HepG2 (cell line): ENCODE data around the gene PUS3. TPM values are rescaled to one million over a fixed set of nuclear protein-coding genes. Genes with fewer than 3 reads are reported as not detected.

Experiments used
- ATAC-seq: fragments of 200-7000 bp; cut with Tn5 transposase; 3 replicates; pipeline ENCODE4 v1.9.1; 2020; ENCODE audit warnings: mild to moderate bottlenecking, moderate library complexity
- BruUV-seq: library from RNA; stranded (reverse); fragments of 400-500 nt; replicated peaks from 2 replicates; lab custom pipeline; 2021; lab: Mats Ljungman, UMichigan
- CTCF ChIA-PET: fragments of 300-600 bp; formaldehyde crosslinking; extraction: SDS; loops from one replicate; lab custom pipeline; 2021; ENCODE audit warnings: low total read pairs, inconsistent platforms, low intra/inter-chr PET ratio; lab: Yijun Ruan, JAX
- POLR2A ChIA-PET: fragments of 350-600 bp; sonication (Branson Sonifier 250); formaldehyde crosslinking; loops from one replicate; lab custom pipeline; 2020; ENCODE audit warnings: antibody characterized with exemption, inconsistent platforms; lab: Yijun Ruan, JAX
- DNase-seq: peaks from one replicate; pipeline ENCODE4 v3.0.0-alpha.2; 2015; ENCODE audit warnings: low spot score
- FAIRE-seq: peaks from 3 replicates; lab custom pipeline; 2011; peaks lifted over from hg19 to GRCh38; lab: Jason Lieb, UNC
- H2AFZ ChIP-seq: one replicate; pipeline ENCODE4 v1.6.1; 2011; ENCODE audit warnings: low read length, inconsistent platforms
- H3K27ac ChIP-seq: fragments of 300-600 bp; 3 replicates; pipeline ENCODE4 v1.8.0; 2011; ENCODE audit warnings: mixed run types, mild to moderate bottlenecking, mixed read lengths, low read length, inconsistent platforms; ENCODE audit not compliant: insufficient read depth; ENCODE audit errors: extremely low read length
- H3K27me3 ChIP-seq, 2 experiments: fragments of 200-600 bp in 1 of 2; 2 replicates in 1 of 2; 3 replicates in 1 of 2; pipeline versions ENCODE4 v1.6.0 to v1.8.0; 2011; ENCODE audit warnings: low read length in 2 of 2, mild to moderate bottlenecking in 2 of 2, moderate library complexity in 2 of 2, inconsistent platforms in 1 of 2; ENCODE audit not compliant: insufficient read depth in 2 of 2, control insufficient read depth in 1 of 2
- H3K36me3 ChIP-seq, 2 experiments: fragments of 200-600 bp in 1 of 2; replicated peaks in 1 of 2; 2 replicates in 1 of 2; 3 replicates in 1 of 2; pipeline versions ENCODE4 v1.5.1 to v1.8.0; 2011; ENCODE audit warnings: low read length in 2 of 2, inconsistent platforms in 1 of 2; ENCODE audit not compliant: insufficient read depth in 2 of 2, control insufficient read depth in 1 of 2
- H3K4me1 ChIP-seq: 2 replicates; pipeline ENCODE4 v1.5.1; 2012; ENCODE audit warnings: low read length, inconsistent platforms; ENCODE audit not compliant: insufficient read depth
- H3K4me2 ChIP-seq: 2 replicates; pipeline ENCODE4 v1.6.0; 2011; ENCODE audit warnings: low read depth, low read length, inconsistent platforms
- H3K4me3 ChIP-seq, 3 experiments: fragments of 200-600 bp in 1 of 3; sonication (generic), shearing (Covaris generic) in 1 of 3; replicated peaks in 1 of 3; 2 replicates each; pipeline ENCODE4 v1.5.1; 2011 to 2016; ENCODE audit warnings: low read length in 3 of 3, inconsistent platforms in 2 of 3, low read depth in 2 of 3, mild to moderate bottlenecking in 2 of 3, control low read depth in 1 of 3, mixed read lengths in 1 of 3; ENCODE audit not compliant: insufficient read depth in 1 of 3
- H3K79me2 ChIP-seq: one replicate; pipeline ENCODE4 v1.6.1; 2011; ENCODE audit warnings: low read length, inconsistent platforms; ENCODE audit not compliant: insufficient read depth
- H3K9ac ChIP-seq: 2 replicates; pipeline ENCODE4 v1.6.0; 2011; ENCODE audit warnings: mild to moderate bottlenecking, low read depth, low read length, inconsistent platforms; ENCODE audit not compliant: insufficient read depth
- H3K9me3 ChIP-seq: 2 replicates; pipeline ENCODE4 v1.5.1; 2012; ENCODE audit warnings: mild to moderate bottlenecking, low read length
- H4K20me1 ChIP-seq: 2 replicates; pipeline ENCODE4 v1.6.0; 2011; ENCODE audit warnings: inconsistent platforms, mild to moderate bottlenecking, low read length, moderate library complexity; ENCODE audit not compliant: insufficient read depth
- AFF4 ChIP-seq: sonication (generic); formaldehyde crosslinking; IDR thresholded peaks from 2 replicates; pipeline ENCODE4 v1.4.0; 2020; ENCODE audit warnings: missing genetic modification reagents
- ATF6 ChIP-seq: sonication (generic); formaldehyde crosslinking; conservative IDR thresholded peaks from 2 replicates; pipeline ENCODE4 v1.4.0; 2020; ENCODE audit warnings: missing genetic modification reagents
- CHCHD3 ChIP-seq: sonication (generic); formaldehyde crosslinking; IDR thresholded peaks from 2 replicates; pipeline ENCODE4 v1.8.0; 2022; ENCODE audit warnings: mild to moderate bottlenecking, missing genetic modification reagents, moderate library complexity
- DR1 ChIP-seq: sonication (generic); formaldehyde crosslinking; IDR thresholded peaks from 2 replicates; pipeline ENCODE4 v1.8.0; 2021; ENCODE audit warnings: mild to moderate bottlenecking, missing genetic modification reagents, inconsistent platforms
- HDAC2 ChIP-seq: sonication (generic); formaldehyde crosslinking; IDR thresholded peaks from 2 replicates; pipeline ENCODE4 v1.4.0; 2020; ENCODE audit warnings: missing genetic modification reagents
- HNRNPK ChIP-seq: fragments of 200-400 bp; formaldehyde crosslinking; IDR thresholded peaks from 2 replicates; pipeline ENCODE4 v1.6.1; 2018; ENCODE audit warnings: low read length, low read depth, moderate library complexity, mild to moderate bottlenecking; ENCODE audit not compliant: poor library complexity, severe bottlenecking
- MXI1 ChIP-seq: IDR thresholded peaks from 3 replicates; pipeline ENCODE4 v1.6.1; 2012; ENCODE audit warnings: low read depth, low read length, inconsistent platforms, borderline replicate concordance
- PREB ChIP-seq: sonication (generic); formaldehyde crosslinking; IDR thresholded peaks from 2 replicates; pipeline ENCODE4 v1.4.0; 2020; ENCODE audit warnings: missing genetic modification reagents
- RFXANK ChIP-seq: IDR thresholded peaks from 2 replicates; pipeline ENCODE4 v1.6.1; 2016
- ZBTB14 ChIP-seq: sonication (generic); formaldehyde crosslinking; IDR thresholded peaks from 2 replicates; pipeline ENCODE4 v1.4.0; 2020; ENCODE audit warnings: missing genetic modification reagents
- ZBTB26 ChIP-seq: IDR thresholded peaks from 2 replicates; pipeline ENCODE4 v1.6.1; 2016; ENCODE audit warnings: missing compliant biosample characterization, missing genetic modification reagents, borderline replicate concordance
- ZFP82 ChIP-seq: sonication (generic); formaldehyde crosslinking; IDR thresholded peaks from 2 replicates; pipeline ENCODE4 v1.5.1; 2020; ENCODE audit warnings: mild to moderate bottlenecking, missing genetic modification reagents, borderline replicate concordance
- ZFY ChIP-seq: sonication (generic); formaldehyde crosslinking; IDR thresholded peaks from 2 replicates; pipeline ENCODE4 v1.4.0; 2020; ENCODE audit warnings: missing genetic modification reagents
- ZMAT3 ChIP-seq: sonication (generic); formaldehyde crosslinking; conservative IDR thresholded peaks from 2 replicates; pipeline ENCODE4 v1.7.0; 2021; ENCODE audit warnings: missing genetic modification reagents
- ZNF136 ChIP-seq: sonication (generic); formaldehyde crosslinking; IDR thresholded peaks from 2 replicates; pipeline ENCODE4 v1.8.1; 2022; ENCODE audit warnings: low read depth, mild to moderate bottlenecking, moderate library complexity, missing genetic modification reagents
- ZNF577 ChIP-seq: sonication (generic); formaldehyde crosslinking; IDR thresholded peaks from 2 replicates; pipeline ENCODE4 v1.4.0; 2020; ENCODE audit warnings: mild to moderate bottlenecking, low read depth, missing genetic modification reagents, borderline replicate concordance
- WGBS: methylation state at CpG from one replicate; pipeline ENCODE4 v1.1.6; 2017; ENCODE audit warnings: low lambda C conversion rate; 5-methylcytosine and 5-hydroxymethylcytosine counted together
- in situ Hi-C: cut with HindIII; loops from 2 replicates; pipeline ENCODE4 v1.10.0; 2017; ENCODE audit warnings: low pct_unique_long_range_greater_than_20kb; ENCODE audit not compliant: extremely low pct_ligation_motif_present
- intact Hi-C: fragments of 100-400 bp; cut with micrococcal nuclease; formaldehyde crosslinking; loops from one replicate; pipeline ENCODE4 v1.10.0; 2022; ENCODE audit not compliant: unreplicated experiment
- polyA plus RNA-seq, 8 experiments: library from polyadenylated mRNA; depleted of rRNA in 3 of 8; stranded (reverse) in 7 of 8; unstranded in 1 of 8; fragments of >200 nt; fragmentation: Illumina TruSeq in 4 of 8; extraction: Trizol in 4 of 8; gene quantifications; 2 replicates each; pipeline versions ENCODE4 v1.2.1 to v1.2.3, GENCODE V29; 2011 to 2016; ENCODE audit warnings: low read depth in 4 of 8, missing spikeins in 1 of 8, mixed read lengths in 1 of 8; ENCODE audit not compliant: insufficient read depth in 1 of 8
- total RNA-seq, 5 experiments: library from RNA; depleted of rRNA; stranded (reverse); fragments of >200 nt; fragmentation: Illumina TruSeq; extraction: Trizol; gene quantifications; 2 replicates each; pipeline ENCODE4 v1.2.3, GENCODE V29; 2016; ENCODE audit warnings: low read depth in 1 of 5

Gene PUS3
- total and polyA plus RNA-seq, 2 of the 13 experiments (the other 11 are each of a cell fraction or from before 2014, with no cell fraction given), result 6.0 to 18.2 TPM

- Histone ChIP-seq H3K4me3 (no peak overlapping the region), H3K27ac (no peak overlapping the region), H3K9me3 (no peaks in the 10 kb centered on the region), H3K36me3 (no peaks in the 10 kb centered on the region; a peak in 1 of 5 replicates), H3K4me1 (peaks cover 13% of the 10 kb centered on the region), H3K27me3 (no peaks in the 10 kb centered on the region; a peak in 2 of 5 replicates), H2AFZ (no peak overlapping the region), H3K9ac (no peak overlapping the region), H3K4me2 (no peak overlapping the region), H3K79me2 (peaks cover 11% of the 10 kb centered on the region), H4K20me1 (no peaks in the 10 kb centered on the region)
- intact Hi-C loops (no loop called here), in situ Hi-C loops (no loop called here)
- no peak for FAIRE-seq
- WGBS, result 60% methylated on average over 11 of the region's 11 CpGs
- TF ChIP-seq ZNF136 (CRISPR knock-in tag) (no peak), CHCHD3 (CRISPR knock-in tag) (no peak), ZBTB14 (CRISPR knock-in tag) (no peak), ZBTB26 (CRISPR knock-in tag) (no peak), ZFP82 (no peak), ATF6 (CRISPR knock-in tag) (no peak), AFF4 (CRISPR knock-in tag) (no peak), MXI1 (no peak), HDAC2 (CRISPR knock-in tag) (no peak), HNRNPK (no peak), ZNF577 (CRISPR knock-in tag) (no peak), ZFY (CRISPR knock-in tag) (no peak), PREB (CRISPR knock-in tag) (no peak), DR1 (CRISPR knock-in tag) (no peak), RFXANK (CRISPR knock-in tag) (no peak), ZMAT3 (CRISPR knock-in tag) (no peak)
- no peak for ATAC-seq
- DNase-seq, result no peak
- no TSS peak for BruUV-seq
- ChIA-PET CTCF (no interaction called here), POLR2A (no interaction called here)
These were observed 1.7 kb upstream of the PUS3 start for GRCh38 chr11:125904678-125905077.
